ENCODE data around the gene RAD17.
"Not testable (repeated sequence)": the region's sequence is repeated elsewhere in the genome, so short reads cannot be mapped to it uniquely, and the experiment has no call there.

Gene RAD17

GRCh38 chr5:69404659-69405330 is 35.2 kb downstream of the RAD17 start:
- no peak for DNase-seq

GRCh38 chr5:69414885-69415583 is 45.4 kb downstream of the RAD17 start, which contains the start of gene MARVELD2:
Gene MARVELD2, plus strand, starts transcription at chr5:69415116. Its CDS starts 4,270 bp downstream, at chr5:69419386.
- peak; percentile 14 for DNase-seq

GRCh38 chr5:69415584-69415958 is 46.0 kb downstream of the RAD17 start:
- DNase-seq = no peak

DNA sequence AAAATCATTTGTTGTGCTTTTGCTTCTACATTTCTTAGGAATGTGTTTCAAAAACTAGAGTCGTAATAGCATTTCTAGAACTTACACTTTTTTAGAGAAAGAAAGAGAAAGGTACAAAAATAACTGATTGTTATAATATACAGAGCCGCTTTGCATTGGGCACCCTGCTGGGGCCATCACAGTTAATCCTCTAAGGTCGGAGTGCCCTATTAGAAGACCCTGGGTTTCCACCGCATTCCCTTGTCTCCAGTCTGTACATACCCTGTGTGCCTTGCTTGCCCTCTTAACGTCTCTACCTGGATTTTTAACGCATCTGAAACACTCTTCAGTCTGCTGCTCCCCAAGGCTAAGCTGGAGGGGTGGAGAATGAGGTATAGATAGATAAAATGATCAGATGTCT is 46.6 kb downstream of the RAD17 start:
- no peak for DNase-seq

DNA sequence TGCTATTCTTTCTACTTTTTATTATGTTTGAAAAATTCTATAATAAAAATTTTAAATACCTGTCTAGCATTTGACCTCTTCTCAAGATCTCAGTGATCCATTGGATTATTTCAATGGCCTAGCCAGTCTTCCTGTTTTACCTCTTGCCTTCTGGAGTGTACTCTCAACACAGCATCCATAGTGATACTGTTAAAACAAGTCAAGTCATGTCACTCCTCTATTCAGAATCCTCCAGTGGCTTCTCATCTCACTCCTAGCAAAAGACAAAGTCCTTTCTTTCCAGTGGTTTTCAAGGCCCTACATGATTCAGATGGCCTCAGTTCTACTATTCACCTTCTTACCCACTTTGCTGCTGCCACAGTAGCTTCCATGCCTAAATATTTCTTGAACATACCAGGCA is 47.1 kb downstream of the RAD17 start:
- no peak for DNase-seq

GRCh38 chr5:69418554-69418953 is 48.9 kb downstream of the RAD17 start:
- DNase-seq = no peak

DNA sequence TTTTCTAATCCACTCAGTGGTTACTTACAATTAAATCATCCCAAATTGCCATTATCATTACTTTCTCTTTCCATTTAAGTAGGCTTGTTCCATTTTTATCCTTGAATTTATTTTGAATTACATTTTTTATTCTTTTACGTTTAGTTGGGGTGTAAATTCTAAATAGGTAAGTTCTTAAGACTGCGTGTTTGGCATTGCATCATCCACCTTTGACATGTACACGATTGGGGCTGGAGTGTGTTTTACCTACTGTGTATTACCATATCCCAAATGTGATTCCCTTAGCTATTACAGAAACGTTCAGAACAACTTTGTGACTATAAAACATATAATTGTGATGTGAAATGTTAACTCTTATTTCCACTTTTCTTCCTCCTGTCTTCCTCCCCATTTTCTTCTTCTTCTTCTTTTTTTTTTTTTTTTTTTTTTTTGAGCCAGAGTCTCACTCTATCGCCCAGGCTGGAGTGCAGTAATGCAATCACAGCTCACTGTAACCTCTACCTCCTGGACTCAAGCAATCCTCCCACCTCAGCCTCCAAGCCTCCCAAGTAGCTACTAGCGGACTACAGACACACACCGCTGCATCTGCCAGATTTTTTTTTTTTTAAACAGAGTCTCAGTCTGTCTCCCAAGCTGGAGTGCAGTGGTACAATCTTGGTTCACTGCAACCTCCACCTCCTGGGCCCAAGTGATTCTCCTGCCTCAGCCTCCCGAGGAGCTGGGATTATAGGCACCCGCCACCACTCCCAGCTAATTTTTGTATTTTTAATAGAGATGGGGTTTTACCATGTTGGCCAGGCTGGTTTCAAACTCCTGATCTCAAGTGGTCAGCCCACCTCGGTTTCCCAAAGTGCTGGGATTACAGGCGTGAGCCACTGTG is 62.0 kb downstream of the RAD17 start:
- DNase-seq = no peak

DNA sequence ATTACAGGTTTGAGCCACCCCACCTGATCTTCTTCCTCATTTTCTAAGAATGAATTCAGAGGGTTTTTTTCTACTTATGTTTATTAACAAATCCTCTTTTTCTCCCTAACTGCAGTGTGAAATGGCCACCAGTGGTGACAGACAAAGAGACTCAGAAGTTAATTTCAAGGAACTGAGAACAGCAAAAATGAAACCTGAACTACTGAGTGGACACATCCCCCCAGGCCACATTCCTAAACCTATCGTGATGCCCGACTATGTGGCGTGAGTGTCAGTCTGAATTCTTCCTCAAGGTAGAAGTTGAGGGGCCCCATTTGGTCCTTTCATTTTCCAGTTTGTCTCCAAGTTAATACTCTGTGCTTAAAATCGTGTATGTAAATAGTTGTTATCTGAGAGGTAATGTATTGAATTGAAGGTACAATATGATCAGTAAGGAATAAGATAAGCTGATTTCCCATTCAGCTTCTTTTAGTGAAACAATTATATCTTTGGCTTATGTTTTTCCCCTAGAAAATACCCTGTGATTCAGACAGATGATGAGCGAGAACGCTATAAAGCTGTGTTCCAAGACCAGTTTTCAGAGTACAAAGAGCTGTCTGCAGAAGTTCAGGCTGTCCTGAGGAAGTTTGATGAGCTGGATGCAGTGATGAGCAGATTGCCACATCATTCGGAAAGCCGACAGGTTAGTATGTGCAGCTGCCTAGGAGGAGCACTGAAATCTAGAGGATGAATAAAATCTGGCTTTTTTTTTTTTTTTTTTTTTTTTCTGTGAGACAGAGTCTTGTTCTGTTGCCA is 63.0 kb downstream of the RAD17 start:
- DNase-seq = no peak

DNA sequence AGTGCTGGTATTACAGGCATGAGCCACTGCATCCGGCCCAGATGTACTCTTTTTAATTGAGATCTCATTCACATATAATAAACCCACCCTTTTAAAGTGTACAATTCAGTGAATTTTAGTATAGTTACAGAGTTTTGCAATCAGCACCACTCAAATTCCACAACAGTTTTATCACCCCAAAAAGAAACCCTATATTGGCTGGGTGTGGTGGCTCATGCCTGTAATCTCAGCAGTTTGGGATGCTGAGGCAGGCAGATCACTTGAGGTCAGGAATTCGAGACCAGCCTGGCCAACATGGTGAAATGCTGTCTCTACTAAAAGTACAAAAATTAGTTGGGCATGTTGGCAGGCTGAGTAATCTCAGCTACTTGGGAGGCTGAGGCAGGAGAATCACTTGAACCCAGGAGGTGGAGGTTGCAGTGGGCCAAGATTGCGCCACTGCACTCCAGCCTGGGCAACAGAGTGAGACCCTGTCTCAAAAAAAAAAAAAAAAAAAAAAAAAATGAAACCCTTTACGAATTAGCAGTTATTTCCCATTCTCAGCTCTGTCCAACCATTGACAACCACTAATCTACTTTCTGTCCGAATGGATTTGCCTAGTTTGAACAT is 65.8 kb downstream of the RAD17 start:
- not testable (repeated sequence) for DNase-seq

DNA sequence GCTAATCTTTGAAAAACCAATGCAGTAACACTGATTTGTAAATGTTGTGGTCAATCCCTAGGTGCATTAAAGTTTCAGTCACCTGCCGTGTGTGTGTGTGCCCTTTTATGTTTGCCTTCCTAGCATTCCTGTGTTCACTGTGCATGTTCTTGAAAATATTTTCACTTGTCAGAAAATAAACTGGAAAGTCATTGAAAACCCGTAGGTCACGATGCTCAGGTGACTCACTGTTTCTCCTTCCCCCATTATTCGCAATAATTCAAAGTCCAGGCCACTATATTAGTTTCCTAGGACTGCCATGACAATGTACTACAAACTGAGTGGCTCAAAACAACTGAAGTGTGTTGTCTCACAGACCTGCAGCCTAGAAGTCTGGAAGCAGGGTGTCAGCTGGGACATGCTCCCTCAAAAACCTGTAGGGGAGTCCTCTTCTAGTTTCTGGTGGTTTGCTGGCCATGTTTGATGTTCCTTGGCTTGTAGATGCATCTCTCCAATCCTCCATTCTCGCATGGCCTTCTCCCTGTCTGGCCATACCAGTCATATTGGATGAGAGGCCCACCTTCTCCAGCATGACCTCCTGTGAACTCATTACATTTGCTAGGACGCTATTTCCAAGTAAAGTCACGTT is 74.6 kb downstream of the RAD17 start:
- no peak for DNase-seq

DNA sequence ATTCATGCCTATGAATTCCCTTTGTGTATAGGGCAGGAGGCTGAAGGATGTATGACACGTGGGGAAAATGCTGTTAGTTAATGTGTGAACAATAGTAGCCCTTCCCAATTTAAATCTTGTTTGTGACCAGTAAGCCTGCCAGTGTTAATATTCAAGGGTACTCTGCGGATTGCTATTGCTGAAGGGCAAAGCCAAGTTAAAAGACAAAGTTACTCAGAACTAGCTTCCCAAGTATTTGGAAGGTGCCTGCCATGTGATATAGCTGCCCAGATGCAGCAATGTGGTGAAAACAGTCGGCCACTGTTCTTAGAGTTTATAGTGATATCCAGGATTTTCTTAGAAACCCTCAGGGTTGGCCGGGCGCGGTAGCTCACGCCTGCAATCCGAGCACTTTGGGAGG is 79.9 kb downstream of the RAD17 start:
- no peak for DNase-seq

- DNase-seq = no peak
Measured at GRCh38 chr5:69450116-69450515, 80.5 kb downstream of the RAD17 start.

DNA sequence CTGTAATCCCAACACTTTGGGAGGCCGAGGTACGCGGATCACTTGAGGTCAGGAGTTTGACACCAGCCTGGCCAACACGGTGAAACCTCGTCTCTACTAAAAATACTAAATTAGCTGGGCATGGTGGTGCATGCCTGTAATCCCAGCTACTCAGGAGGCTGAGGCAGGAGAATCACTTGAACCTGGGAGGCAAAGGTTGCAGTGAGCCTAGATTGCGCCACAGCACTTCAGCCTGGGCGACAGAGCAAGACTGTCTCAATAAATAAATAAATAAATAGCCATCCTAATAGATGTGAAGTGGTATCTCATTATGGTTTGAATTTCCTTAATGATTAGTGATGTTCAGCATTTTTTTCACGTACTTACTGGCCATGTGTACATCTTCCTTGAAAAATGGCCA is 80.9 kb downstream of the RAD17 start:
- not testable (repeated sequence) for DNase-seq

- no peak for DNase-seq
Measured at GRCh38 chr5:69451941-69452647, 82.5 kb downstream of the RAD17 start.

DNA sequence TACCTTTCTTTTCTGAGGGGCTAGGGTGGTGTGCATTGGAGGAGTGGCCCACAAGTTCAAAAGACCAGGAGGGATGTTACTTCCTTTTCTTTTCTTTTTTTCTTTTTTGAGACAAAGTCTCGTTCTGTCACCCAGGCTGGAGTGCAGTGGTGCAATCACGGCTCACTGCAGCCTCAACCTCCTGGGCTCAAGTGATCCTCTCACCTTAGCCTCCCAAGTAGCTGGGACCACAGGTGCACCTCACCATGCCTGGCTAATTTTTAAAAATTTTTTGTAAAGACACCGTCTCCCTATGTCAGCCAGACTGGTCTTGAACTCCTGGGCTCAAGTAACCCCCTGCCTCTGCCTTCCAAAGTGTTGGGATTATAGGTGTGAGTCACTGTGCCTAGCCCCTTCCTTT is 83.9 kb downstream of the RAD17 start:
- not testable (repeated sequence) for DNase-seq

DNA sequence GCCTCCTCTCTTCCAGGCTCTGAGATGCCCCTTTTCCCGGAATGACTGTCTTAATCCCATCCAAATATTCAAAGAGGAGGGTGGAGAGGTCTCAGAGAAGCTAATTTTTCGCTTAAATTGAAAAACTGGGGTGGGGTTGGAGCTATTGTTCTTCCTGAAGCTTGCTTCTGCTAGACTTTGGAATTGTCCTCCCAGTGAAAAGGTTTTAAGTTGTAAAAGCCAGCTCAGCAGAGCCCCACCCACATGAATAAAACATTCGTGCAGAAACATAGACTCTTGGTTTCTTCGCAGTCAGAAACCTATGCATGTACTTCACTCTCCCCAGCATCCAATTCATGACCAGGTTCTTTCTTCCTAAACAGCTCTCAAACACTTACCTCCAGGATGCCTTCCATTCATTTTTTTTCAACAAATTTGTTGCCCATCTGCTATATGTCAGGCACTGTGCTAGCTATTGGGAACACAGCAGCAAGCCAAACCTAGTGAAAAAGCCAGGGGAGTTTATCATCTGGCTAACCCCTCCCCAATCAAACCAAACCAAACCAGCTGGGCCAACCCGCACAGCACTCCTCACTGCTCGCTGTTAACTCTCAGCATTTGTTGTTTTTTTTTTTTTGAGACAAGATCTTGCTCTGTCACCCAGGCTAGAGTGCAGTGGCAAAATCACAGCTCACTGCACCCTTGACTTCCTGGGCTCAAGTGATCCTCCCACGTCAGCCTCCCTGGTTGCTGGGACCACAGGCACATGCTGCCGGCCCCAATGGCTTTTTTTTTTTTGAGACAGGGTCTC is 85.0 kb downstream of the RAD17 start:
- no peak for DNase-seq

DNA sequence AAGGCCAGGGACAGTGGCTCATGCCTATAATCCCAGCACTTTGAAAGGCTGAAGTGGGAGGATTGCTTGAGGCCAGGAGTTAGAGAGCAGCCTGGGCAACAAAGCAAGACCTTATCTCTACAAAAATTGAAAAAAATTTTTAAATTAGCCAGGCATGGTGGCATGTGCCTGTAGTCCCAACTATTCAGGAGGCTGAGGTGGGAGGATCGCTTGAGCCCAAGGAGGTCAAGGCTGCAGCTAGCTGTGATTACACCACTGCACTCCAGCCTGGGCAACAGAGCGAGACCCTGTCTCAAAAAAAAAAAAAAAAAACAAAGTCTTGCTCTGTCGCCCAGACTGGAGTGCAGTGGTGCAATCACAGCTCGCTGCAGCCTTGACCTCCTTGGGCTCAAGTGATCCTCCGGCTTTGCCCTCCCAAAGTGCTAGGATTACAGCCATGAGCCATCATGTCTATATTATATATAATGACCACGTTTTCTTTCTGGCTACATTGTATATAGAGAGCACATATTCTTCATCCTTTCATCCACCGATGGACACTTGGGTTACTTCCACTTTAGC is 85.9 kb downstream of the RAD17 start:
- not testable (repeated sequence) for DNase-seq

GRCh38 chr5:69462170-69462569 is 92.6 kb downstream of the RAD17 start:
- DNase-seq = no peak
